DLD1 (cell line): ENCODE results near the gene IFITM2.
"Not testable (repeated sequence)": the region's sequence is repeated elsewhere in the genome, so short reads cannot be mapped to it uniquely, and the experiment has no call there.

Experiments
- in situ Hi-C: cut with HindIII; loops from 2 replicates; pipeline ENCODE4 v1.10.0; 2017; ENCODE audit warnings: low sequenced_read_pairs

Gene IFITM2

GRCh38 chr11:281486-282161 is 26.0 kb upstream of the IFITM2 start:
- in situ Hi-C loops = no loop called here

DNA sequence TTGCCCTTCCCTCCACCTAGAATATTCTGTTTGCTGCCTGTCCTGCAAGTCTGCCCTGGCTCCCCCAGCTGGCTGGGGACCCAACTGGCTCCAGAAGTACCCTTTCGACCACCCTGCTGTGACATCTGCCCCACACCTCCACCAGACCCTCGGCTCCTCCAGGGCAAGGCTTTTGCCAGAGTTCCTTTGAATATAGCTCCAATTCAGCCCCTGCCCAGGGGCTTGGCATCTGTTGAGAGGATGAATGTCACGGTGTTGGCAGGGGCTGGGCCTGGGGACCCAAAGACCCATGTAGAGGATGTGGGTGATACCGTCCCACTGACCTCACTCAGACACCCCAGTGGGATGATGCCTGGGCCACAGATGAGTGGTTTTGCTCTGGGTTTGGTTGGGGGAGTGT is 25.4 kb upstream of the IFITM2 start:
- in situ Hi-C loops = no loop called here

- in situ Hi-C loops = no loop called here
These were observed 24.8 kb upstream of the IFITM2 start for GRCh38 chr11:282630-283360.

DNA sequence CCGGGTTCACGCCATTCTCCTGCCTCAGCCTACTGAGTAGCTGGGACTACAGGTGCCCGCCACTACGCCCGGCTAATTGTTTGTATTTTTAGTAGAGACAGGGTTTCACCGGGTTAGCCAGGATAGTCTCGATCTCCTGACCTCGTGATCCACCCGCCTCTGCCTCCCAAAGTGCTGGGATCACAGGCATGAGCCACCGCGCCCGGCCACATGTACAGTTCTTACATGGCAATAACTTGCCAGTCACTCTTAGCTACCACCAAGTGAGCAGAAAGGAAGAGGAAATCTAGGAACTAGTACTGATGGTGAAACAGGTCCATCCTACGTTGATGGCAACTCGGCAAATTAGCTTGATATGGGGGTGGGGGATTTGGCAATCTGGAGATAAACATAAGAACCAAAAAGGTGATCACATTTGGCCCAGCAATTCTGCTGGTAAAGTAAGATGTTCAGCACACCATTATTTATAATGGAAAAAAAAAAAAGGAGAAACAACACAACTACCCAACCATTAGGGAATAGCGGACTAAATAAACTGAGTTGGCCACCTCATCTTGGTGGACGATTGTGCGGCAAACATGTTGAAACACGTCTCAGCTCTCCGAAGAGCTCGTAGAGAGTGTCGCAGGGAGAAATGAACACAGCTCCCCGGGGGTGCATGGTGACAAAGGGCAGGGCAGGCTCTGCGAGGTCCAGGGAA is 24.1 kb upstream of the IFITM2 start:
- in situ Hi-C loops = no loop called here

GRCh38 chr11:284105-285020 is 23.3 kb upstream of the IFITM2 start:
- in situ Hi-C loops = no loop called here

DNA sequence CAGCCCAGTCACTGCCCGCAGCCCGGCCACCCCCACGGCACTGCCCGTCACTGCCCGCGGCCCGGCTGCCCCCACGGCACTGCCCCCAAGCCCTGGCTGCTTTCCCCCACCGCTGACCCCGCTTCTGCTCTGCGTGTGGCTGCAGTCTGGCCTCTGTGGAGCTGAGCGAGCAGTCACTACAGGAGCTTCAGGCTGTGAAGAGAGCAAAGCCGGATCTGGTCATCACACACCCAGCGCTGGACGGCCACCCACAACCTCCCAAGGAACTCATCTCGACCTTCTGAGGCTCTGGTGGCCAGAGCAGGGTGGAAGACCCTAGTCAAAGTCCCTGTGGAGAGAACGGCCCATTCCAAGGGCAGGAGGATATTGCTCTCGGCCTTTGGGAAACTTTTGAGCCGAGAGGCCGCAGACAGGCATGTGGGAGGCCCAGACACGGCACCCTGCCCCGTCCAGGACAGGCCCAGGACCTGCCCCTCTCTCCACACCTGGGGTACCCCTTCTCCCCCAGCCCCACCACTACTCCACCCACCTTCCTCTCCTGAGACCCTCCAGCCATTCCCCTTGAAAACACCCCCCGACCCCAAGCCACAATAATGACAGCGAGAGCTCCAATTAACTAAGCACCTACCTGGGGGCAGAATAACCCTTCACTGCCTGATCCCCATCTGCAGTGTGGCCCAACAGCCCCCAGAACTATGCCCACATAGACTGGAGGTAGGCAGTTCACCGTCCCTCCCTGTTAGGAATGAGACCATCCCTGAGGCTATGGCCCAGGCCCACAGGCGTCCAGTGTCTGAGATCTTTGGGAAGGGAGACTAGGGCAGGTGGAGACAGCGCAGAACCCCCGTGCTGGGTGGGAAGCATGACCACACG is 22.4 kb upstream of the IFITM2 start:
- in situ Hi-C loops = no loop called here

GRCh38 chr11:285894-286220 is 21.8 kb upstream of the IFITM2 start:
- in situ Hi-C loops = no loop called here

DNA sequence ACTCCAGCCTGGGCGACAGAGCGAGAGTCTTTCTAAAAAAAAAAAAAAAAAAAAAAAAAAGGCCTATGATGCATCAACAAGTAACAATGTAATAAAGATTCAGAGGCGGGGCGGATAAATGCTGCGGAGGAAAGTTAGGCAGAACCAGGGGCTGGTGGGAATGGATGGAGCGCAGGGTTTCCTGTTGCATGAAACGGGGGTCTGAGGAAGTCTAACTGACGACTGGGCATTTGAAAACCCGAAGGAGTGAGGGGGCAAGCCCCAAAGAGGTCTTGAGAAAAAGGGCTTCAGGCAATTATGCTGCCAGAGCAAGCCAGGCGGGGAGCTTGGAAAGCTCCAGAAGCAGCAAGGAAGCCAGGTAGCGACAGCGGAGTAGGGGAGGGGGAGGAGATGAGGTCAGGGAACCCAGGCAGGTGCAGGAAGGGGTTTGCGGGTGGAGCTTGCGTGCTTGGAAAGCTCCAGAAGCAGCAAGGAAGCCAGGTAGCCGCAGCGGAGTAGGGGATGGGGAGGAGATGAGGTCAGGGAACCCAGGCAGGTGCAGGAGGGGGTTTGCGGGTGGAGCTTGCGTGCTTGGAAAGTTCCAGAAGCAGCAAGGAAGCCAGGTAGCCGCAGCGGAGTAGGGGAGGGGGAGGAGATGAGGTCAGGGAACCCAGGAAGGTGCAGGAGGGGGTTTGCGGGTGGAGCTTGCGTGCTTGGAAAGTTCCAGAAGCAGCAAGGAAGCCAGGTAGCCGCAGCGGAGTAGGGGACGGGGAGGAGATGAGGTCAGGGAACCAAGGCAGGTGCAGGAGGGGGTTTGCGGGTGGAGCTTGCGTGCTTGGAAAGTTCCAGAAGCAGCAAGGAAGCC is 20.4 kb upstream of the IFITM2 start:
- in situ Hi-C loops = not testable (repeated sequence)

- in situ Hi-C loops = no loop called here
These were observed 19.7 kb upstream of the IFITM2 start for GRCh38 chr11:287821-288477.

DNA sequence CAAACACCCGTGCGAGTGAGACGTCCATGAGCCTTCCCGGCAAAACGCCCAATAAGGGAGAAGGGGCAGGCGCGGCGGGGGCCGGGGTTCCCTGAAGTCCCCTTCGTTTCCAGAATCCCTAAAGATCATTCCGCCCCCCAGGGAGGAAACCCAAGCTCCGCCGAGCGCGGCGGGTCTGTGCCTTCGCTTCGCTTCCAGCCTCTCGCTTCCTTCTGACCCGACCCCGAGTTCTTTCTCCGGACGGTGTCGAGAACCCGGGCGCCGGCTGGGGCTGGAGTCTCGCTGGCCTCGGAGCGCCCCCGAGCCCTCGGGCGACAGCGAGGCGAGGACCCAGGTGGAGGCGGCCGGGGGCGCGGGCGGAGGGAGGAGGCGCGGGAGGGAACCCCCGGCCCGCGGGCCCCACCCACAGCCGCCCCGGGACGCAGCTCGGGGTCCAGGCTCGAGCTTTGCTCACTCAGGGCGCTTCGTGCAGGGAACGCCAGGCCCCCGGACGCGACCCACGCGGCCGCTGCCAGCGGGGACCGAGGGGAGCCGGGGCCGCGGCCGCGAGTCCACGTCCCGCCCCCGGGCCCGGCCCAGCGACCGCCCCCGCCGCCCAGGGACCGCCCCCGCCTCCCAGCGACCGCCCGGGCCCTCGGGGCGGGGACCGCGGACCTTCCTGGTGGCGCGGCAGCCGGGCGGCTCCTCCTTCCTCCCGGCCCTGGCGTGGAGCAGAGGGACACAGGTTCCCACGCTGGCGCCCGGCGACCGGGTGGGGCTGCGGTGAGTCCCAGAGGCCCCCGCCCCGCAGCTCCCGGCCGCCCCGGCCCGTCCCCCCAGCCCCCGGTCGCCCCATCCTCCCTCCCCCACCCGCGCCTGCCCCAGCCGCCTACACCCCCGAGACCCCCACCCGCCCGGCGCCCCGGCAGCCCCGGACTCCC is 18.9 kb upstream of the IFITM2 start, which contains the start of gene PGGHG:
Gene PGGHG (plus strand): TSS at position 649 of the 920 bp plus-strand sequence. CDS start 691 bp downstream, outside the sequence.
- in situ Hi-C loops = no loop called here

DNA sequence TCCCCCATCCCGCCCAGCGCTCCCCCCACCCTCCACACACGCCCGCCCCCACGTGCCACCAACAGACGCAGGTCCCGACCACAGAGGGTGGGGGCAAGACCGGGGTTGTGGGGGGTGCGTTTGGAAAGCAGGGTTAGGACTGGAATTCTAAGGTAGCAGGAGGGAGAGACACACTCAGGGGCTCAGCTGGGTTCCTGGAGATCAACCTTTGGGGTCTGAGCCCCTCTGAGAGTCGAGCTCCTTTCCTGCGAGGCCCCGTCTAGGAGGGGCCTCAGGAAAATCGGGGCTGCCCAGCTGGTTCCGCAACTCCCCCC is 18.3 kb upstream of the IFITM2 start:
- in situ Hi-C loops = no loop called here

GRCh38 chr11:289712-290620 is 17.6 kb upstream of the IFITM2 start:
- in situ Hi-C loops = no loop called here

DNA sequence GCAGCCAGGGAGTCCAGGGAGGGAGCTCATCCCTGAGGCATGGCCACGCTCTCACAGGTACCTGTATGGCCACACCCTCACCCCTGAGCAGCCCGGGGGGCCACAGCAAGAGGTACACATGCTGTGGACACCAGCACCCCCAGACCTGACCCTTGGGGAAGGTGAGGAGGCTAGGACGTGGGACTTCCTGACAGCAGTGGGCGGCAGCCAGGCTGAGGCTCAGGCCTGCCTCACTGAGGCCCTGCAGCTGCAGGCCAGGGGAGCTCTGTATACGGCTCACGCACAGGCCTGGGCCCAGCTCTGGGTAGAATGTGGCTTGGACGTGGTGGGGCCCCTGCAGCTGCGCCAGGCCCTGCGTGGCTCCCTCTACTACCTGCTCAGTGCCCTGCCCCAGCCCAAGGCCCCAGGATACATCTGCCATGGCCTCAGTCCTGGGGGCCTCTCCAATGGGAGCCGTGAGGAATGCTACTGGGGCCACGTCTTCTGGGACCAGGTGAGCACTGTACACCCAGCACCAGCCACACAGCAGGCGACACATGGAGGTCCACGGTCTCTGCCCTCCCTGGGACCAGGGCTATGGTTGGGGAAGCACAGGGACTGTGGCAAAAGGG is 16.9 kb upstream of the IFITM2 start:
- in situ Hi-C loops = no loop called here

- in situ Hi-C loops = no loop called here
These were observed 16.1 kb upstream of the IFITM2 start for GRCh38 chr11:291281-292210.
